CD1c-positive myeloid dendritic cell (primary cell): Measurements from ENCODE around the gene NAT14.

Experiments used
- DNase-seq: peaks from one replicate; pipeline ENCODE4 v3.0.0-alpha.2; 2016; ENCODE audit errors: extremely low spot score

NAT14 gene

DNA sequence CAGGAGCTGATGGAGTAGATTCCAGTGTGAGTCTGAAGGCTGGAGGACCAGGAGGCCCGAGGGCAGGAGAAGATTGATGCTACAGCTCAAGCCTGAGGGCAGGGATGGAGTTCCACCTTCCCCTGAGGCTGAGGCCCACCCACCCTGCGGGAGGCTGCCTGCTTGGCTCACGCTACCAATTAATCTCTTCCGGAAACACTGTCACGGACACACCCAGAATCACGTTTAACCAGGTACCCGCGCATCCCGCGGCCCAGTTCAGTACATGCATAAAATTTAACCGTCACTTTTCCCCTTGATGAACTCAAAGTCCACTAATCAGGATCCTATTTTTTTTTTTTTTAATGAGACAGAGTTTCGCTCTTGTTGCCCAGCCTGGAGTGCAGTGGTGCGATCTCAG lies 13.7 kb upstream of the NAT14 start:
- DNase-seq, result no peak

DNA sequence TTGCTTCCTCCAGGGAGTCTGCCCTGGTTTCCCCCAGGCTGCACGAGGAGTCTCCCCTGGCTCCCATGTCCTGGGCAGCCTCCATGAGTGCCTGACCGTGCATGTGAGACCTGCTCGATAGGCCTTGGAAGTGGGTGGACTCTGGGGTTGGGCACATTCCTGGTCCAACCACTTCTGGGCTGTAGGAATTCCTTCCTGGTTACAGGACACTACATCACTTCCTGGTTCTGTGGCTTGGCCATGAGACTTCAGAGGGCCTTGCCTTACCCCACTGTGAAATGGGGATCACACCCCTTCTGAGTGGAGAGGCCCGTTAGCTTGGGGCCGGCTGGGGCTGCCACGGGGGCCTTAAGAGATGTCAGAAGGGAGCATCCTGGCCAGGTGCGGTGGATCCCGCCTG lies 12.5 kb upstream of the NAT14 start:
- DNase-seq, result no peak

GRCh38 chr19:55473225-55474012 lies 11.6 kb upstream of the NAT14 start:
- no peak for DNase-seq

GRCh38 chr19:55474269-55475265 lies 10.4 kb upstream of the NAT14 start:
- DNase-seq, result no peak

GRCh38 chr19:55476100-55476775 lies 8.8 kb upstream of the NAT14 start, which contains the start of gene ZNF628:
Gene ZNF628 (plus strand): TSS chr19:55476617. CDS start chr19:55479911, 3,294 bp downstream.
- DNase-seq, result peak; percentile 99

DNA sequence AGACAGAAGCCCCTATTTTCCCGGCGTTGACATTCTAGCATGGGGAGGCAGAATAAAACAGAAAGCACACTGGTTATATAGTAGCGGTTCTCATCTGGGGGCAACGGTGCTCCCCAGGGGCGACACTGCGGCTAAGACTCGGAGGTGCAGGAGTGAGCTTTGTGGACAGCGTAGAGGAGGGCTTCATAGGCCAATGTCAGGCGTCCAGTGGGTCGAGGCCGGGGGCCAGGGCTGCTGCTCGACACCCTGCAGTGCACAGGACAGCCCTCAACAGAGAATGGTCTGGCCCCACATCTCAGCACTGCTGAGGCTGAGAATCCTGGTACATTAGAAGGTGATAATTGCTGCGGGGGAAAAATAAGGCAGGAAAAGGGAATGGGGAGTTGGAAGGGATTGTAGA lies 7.1 kb upstream of the NAT14 start:
- DNase-seq, result no peak

- no peak for DNase-seq
These were observed 6.6 kb upstream of the NAT14 start for GRCh38 chr19:55478364-55478763.

DNA sequence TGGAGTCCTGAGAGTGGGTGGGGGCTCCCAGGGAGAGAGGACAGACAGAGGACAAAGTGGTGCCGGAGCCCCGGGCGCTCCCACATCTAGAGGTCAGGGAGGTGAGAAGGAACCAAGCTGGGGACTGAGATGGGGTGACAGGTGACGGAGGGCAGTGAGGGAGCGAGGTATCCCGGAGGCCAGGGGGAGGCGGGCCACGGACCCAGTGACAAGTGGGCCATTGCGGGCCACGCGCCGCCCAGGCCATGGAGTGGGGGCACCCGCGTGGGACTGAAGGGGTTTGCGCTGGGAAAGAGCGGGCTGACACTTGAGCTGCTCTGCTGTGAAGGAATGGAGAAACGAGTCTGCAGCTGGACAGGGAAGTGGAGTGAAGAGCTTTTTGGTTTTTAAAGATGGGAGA lies 5.9 kb upstream of the NAT14 start:
- no peak for DNase-seq

GRCh38 chr19:55479451-55480230 lies 5.3 kb upstream of the NAT14 start:
- no peak for DNase-seq

DNA sequence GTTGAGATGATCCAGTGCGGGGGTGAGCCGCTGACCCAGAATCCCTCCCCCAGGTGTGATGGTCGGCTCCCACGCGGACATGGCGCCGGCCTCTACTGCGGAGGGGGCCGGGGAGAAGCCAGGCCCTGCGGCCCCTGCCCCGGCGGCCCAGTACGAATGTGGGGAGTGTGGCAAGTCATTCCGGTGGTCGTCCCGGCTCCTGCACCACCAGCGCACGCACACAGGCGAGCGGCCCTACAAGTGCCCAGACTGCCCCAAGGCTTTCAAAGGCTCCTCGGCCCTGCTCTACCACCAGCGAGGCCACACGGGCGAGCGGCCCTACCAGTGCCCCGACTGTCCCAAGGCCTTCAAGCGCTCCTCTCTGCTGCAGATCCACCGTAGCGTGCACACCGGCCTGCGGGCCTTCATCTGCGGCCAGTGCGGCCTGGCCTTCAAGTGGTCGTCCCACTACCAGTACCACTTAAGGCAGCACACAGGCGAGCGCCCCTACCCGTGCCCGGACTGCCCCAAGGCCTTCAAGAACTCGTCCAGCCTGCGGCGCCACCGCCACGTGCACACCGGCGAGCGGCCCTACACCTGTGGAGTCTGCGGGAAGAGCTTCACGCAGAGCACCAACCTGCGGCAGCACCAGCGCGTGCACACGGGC lies 3.7 kb upstream of the NAT14 start:
- no peak for DNase-seq

- no peak for DNase-seq
These were observed 3.2 kb upstream of the NAT14 start for GRCh38 chr19:55481794-55482155.

DNA sequence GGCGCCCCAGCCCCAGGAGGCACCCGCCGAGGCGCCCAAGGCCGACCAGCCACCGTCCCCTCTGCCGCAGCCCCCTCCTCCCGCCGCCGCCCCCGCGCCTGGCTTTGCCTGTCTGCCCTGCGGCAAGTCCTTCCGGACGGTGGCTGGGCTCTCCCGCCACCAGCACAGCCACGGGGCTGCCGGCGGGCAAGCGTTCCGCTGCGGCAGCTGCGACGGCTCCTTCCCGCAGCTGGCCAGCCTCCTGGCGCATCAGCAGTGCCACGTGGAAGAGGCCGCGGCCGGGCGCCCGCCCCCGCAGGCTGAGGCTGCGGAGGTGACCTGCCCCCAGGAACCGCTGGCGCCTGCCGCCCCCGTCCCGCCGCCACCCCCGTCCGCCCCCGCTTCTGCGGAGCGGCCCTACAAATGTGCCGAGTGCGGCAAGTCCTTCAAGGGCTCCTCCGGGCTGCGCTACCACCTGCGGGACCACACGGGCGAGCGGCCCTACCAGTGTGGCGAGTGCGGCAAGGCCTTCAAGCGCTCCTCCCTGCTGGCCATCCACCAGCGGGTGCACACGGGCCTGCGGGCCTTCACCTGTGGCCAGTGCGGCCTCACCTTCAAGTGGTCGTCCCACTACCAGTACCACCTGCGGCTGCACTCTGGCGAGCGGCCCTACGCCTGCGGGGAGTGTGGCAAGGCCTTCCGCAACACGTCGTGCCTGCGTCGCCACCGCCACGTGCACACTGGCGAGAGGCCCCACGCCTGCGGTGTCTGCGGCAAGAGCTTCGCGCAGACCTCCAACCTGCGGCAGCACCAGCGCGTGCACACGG lies 2.6 kb upstream of the NAT14 start:
- DNase-seq, result no peak

- DNase-seq, result no peak
These were observed 1.9 kb upstream of the NAT14 start for GRCh38 chr19:55482967-55483705.

DNA sequence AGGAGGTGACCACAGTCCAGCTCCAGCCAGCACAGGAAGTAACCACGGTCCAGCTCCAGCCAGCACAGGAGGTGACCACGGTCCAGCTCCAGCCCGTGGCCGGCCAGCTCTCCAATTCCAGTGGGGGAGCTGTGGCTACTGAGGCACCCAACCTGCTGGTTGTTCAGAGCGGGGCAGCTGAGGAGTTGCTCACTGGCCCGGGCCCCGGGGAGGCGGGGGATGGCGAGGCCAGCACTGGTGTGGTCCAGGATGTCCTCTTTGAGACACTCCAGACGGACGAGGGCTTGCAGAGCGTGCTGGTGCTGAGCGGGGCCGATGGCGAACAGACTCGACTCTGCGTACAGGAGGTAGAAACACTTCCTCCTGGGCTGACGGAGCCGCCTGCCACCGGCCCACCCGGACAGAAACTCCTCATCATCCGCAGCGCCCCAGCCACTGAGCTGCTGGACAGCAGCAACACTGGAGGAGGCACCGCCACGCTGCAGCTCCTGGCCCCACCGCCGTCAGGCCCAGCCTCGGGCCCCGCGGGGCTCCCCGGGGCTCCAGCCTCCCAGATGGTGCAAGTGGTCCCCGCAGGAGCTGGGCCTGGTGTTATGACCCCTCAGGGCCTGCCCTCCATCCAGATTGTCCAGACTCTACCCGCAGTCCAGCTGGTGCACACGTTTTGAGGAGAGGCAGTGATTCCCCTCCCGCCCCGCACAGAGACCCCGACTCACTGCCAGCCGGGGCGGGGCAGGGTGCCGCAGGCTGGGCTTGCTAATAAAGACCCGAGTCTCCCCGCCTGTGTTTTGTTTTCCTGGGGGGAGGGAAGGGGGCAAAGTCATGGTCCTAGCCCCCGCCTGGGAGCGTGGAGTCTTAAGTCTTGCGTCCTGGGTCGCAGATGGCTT lies 1.0 kb upstream of the NAT14 start:
- no peak for DNase-seq

DNA sequence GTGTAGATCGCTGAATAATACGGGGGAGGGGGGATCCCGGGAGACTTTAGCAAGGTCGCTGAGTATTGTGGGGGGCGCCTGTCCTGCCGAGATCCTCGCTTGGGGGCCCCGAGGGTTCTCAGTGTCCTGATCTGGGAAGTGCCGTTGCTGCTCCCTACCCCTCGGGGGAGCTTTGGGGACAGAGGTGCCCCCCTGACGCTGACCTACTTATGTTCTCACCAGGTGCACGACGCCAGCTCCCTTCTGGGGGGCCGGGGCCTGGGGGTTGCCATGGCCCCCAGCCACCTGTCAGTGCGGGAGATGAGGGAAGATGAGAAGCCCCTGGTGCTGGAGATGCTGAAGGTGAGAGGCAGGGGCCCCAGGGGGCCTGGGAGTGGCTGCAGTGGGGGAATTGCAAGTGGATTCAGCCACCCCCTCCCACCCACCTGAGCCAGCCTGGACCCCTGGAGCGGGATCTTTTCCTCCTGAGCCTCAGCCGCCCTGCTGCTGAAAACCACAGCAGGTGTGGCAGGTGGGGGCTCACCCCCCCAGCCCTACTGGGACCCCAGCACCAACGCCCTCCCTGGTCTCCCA lies 537 bp downstream of the NAT14 start:
- DNase-seq, result no peak

DNA sequence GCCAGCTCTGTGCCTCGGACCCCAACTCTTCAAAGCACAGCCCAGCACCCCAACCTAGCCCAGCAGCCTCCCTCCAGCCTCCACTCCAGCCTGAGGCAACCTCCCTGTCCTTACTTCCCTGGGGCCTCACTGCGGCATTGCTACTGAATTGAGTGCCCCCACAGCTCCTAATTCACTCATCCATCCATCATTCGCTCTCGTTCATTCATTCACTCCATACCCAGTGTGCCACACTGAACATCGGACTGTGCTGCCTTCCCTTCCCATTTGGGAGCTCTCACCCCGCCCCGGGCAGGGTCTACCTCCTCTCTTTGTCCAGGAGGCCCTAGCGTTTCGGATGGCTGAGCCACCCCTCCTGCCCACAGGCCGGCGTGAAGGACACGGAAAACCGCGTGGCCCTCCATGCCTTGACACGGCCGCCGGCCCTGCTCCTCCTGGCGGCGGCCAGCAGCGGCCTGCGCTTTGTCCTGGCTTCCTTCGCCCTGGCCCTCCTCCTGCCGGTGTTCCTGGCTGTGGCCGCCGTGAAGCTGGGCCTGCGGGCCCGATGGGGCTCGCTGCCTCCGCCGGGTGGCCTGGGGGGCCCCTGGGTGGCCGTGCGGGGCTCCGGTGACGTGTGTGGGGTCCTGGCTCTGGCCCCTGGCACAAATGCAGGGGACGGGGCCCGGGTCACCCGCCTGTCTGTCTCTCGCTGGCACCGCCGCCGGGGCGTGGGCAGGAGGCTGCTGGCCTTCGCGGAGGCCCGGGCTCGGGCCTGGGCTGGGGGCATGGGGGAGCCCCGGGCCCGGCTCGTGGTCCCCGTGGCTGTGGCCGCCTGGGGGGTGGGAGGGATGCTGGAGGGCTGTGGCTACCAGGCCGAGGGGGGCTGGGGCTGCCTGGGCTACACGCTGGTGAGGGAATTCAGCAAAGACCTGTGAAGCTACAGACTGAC lies 1.3 kb downstream of the NAT14 start:
- no peak for DNase-seq
